Erythroblast (primary cell): ENCODE data around the gene ARHGEF12.

ENCODE experiments used
- GATA1 ChIP-seq: IDR thresholded peaks from 2 replicates; pipeline ENCODE4 v1.6.1; 2011; ENCODE audit warnings: low read depth, mild to moderate bottlenecking, control low read depth, low read length, moderate library complexity
- POLR2A ChIP-seq: IDR thresholded peaks from 2 replicates; pipeline ENCODE4 v1.6.1; 2011; ENCODE audit warnings: mild to moderate bottlenecking, low read length

DNA sequence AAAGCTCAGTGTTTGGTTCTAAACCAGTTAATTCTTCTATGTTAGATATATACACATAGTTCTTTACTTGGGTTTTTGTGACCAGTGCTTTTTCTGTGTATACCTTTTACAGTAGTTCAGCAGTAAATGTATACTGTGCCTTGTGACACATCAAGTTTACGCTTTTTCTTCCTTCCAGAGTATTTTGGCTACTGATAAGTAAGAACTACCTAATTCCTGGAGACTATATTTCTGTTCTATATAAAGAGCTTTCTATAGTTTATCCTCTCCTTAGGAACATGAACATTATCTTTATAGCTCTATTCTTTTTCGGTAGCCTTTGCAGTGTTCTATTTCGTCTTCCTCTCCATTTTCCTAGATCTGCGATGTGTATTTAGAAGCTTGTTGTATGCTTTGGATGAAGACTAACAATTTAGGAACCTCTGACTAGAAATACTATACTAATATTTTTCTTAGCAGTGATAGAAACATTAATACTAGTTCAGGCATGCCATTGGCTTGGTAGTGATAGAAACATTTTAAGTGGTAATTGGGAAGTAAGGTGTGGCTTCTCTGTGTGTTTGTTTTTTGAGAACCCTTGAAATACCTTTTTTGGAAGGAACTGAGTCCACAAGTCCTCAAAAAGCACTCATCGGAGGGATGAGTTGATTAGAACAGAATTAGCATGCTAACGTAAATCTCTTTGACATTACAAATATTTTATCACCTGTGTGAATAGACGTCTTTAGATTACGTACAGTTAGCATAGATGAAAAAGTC lies 74.6 kb downstream of the ARHGEF12 start:
- TF ChIP-seq POLR2A (no peak), GATA1 (no peak)
